22Rv1 (cell line): ENCODE data around the gene CYP11A1.

Source experiments
- CTCF ChIP-seq: fragments of 450-650 bp; IDR thresholded peaks from 2 replicates; pipeline ENCODE4 v1.5.1; 2017; ENCODE audit warnings: mild to moderate bottlenecking
- ZFX ChIP-seq: fragments of 450-650 bp; IDR thresholded peaks from 2 replicates; pipeline ENCODE4 v1.6.1; 2017; ENCODE audit warnings: antibody characterized with exemption, borderline replicate concordance

GRCh38 chr15:74394090-74394846, 26.8 kb upstream of the CYP11A1 start:
- no peak for TF ChIP-seq CTCF
- no peak for TF ChIP-seq ZFX
